ENCODE data around the gene IER3. TPM values are rescaled to one million over a fixed set of nuclear protein-coding genes. Genes with fewer than 3 reads are reported as not detected.
A peak's percentile ranks its signal among the peaks of the same experiment; 100 is the strongest.

IER3 gene
- total and polyA plus RNA-seq, 2 of the 13 experiments (the other 11 are each of a cell fraction or from before 2014, with no cell fraction given): 51.1 to 131 TPM

DNA sequence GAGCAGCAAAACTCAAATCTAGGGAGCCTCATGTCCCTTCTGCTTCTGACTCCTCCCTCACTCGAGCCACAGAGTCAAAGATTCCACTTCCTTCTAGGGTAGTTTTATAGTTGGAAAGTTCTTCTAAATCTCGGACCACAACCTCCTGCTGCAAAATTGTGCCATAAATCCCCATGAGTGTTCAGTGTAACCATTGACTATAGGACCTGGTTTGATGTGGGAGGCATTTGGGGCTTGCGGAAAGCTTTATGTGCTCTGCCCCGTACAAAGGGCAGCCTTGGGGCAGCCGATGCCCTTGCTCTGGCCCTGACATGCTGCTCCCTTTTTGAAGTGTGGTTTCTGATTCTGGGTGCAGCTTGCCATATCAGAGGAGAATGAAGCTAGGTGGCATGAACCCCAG is 43.6 kb upstream of the IER3 start (continued):
- TF ChIP-seq, protein P1, sequence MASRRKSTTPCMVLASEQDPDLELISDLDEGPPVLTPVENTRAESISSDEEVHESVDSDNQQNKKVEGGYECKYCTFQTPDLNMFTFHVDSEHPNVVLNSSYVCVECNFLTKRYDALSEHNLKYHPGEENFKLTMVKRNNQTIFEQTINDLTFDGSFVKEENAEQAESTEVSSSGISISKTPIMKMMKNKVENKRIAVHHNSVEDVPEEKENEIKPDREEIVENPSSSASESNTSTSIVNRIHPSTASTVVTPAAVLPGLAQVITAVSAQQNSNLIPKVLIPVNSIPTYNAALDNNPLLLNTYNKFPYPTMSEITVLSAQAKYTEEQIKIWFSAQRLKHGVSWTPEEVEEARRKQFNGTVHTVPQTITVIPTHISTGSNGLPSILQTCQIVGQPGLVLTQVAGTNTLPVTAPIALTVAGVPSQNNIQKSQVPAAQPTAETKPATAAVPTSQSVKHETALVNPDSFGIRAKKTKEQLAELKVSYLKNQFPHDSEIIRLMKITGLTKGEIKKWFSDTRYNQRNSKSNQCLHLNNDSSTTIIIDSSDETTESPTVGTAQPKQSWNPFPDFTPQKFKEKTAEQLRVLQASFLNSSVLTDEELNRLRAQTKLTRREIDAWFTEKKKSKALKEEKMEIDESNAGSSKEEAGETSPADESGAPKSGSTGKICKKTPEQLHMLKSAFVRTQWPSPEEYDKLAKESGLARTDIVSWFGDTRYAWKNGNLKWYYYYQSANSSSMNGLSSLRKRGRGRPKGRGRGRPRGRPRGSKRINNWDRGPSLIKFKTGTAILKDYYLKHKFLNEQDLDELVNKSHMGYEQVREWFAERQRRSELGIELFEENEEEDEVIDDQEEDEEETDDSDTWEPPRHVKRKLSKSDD (CRISPR knock-in tag; IDR thresholded peaks at IDR 0.05; ENCODE audit: low read depth): 0 out of 2 replicates have a peak, but pooled peaks have one; percentile 46
- TF ChIP-seq, protein P2, sequence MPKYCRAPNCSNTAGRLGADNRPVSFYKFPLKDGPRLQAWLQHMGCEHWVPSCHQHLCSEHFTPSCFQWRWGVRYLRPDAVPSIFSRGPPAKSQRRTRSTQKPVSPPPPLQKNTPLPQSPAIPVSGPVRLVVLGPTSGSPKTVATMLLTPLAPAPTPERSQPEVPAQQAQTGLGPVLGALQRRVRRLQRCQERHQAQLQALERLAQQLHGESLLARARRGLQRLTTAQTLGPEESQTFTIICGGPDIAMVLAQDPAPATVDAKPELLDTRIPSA (CRISPR knock-in tag; IDR thresholded peaks at IDR 0.05; ENCODE audit: borderline replicate concordance): no peak
- TF ChIP-seq, protein P3, sequence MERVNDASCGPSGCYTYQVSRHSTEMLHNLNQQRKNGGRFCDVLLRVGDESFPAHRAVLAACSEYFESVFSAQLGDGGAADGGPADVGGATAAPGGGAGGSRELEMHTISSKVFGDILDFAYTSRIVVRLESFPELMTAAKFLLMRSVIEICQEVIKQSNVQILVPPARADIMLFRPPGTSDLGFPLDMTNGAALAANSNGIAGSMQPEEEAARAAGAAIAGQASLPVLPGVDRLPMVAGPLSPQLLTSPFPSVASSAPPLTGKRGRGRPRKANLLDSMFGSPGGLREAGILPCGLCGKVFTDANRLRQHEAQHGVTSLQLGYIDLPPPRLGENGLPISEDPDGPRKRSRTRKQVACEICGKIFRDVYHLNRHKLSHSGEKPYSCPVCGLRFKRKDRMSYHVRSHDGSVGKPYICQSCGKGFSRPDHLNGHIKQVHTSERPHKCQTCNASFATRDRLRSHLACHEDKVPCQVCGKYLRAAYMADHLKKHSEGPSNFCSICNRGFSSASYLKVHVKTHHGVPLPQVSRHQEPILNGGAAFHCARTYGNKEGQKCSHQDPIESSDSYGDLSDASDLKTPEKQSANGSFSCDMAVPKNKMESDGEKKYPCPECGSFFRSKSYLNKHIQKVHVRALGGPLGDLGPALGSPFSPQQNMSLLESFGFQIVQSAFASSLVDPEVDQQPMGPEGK (CRISPR knock-in tag; IDR thresholded peaks at IDR 0.05): peak; percentile 50; the same call in 1 of the 2 replicates
- TF ChIP-seq PHB2 (IDR thresholded peaks at IDR 0.05; ENCODE audit: partially characterized antibody): no peak
- TF ChIP-seq, protein P4, sequence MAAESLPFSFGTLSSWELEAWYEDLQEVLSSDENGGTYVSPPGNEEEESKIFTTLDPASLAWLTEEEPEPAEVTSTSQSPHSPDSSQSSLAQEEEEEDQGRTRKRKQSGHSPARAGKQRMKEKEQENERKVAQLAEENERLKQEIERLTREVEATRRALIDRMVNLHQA (CRISPR knock-in tag; IDR thresholded peaks at IDR 0.05): no peak
- no peak for TF ChIP-seq HMG20B (CRISPR knock-in tag; conservative IDR thresholded peaks at IDR 0.05)
- TF ChIP-seq ZSCAN29 (CRISPR knock-in tag; conservative IDR thresholded peaks at IDR 0.05): 0 out of 2 replicates have a peak, but pooled peaks have one; percentile 31
- TF ChIP-seq ZFAT (CRISPR knock-in tag; conservative IDR thresholded peaks at IDR 0.05): no peak
- peak; percentile 59; the same call in 1 of the 2 replicates for TF ChIP-seq ESRRA (CRISPR knock-in tag; IDR thresholded peaks at IDR 0.05; ENCODE audit: low read depth)
- no peak for TF ChIP-seq EED (CRISPR knock-in tag; IDR thresholded peaks at IDR 0.05)
